HepG2 (cell line): ENCODE results near the gene TTC17. TPM values are rescaled to one million over a fixed set of nuclear protein-coding genes. Genes with fewer than 3 reads are reported as not detected.

Source experiments
- HNF4A ChIP-seq: sonication (generic); formaldehyde crosslinking; IDR thresholded peaks from 2 replicates; pipeline ENCODE4 v1.4.0; 2020; ENCODE audit warnings: missing genetic modification reagents
- MLLT10 ChIP-seq: sonication (generic); formaldehyde crosslinking; IDR thresholded peaks from 2 replicates; pipeline ENCODE4 v1.4.0; 2020; ENCODE audit warnings: missing genetic modification reagents
- NAIF1 ChIP-seq: sonication (generic); formaldehyde crosslinking; IDR thresholded peaks from 2 replicates; pipeline ENCODE4 v1.5.0; 2020; ENCODE audit warnings: mild to moderate bottlenecking, missing genetic modification reagents, borderline replicate concordance
- PLRG1 ChIP-seq: fragments of 450-650 bp; conservative IDR thresholded peaks from 2 replicates; pipeline ENCODE4 v1.6.1; 2016
- RORA ChIP-seq: sonication (generic); formaldehyde crosslinking; IDR thresholded peaks from 2 replicates; pipeline ENCODE4 v1.5.0; 2020; ENCODE audit warnings: mild to moderate bottlenecking, missing genetic modification reagents, moderate library complexity
- SMAD3 ChIP-seq: sonication (generic); formaldehyde crosslinking; IDR thresholded peaks from 2 replicates; pipeline ENCODE4 v1.4.0; 2020; ENCODE audit warnings: missing genetic modification reagents
- SMC3 ChIP-seq: IDR thresholded peaks from 2 replicates; pipeline ENCODE4 v1.6.1; 2011; ENCODE audit warnings: low read length, improper control_type of control experiment
- TBX2 ChIP-seq: sonication (generic); formaldehyde crosslinking; IDR thresholded peaks from 2 replicates; pipeline ENCODE4 v1.5.0; 2020; ENCODE audit warnings: missing genetic modification reagents, mild to moderate bottlenecking, borderline replicate concordance
- TSC22D2 ChIP-seq: sonication (generic); formaldehyde crosslinking; IDR thresholded peaks from 2 replicates; pipeline ENCODE4 v1.5.1; 2020; ENCODE audit warnings: missing genetic modification reagents, mild to moderate bottlenecking, borderline replicate concordance
- YEATS2 ChIP-seq: sonication (generic); formaldehyde crosslinking; IDR thresholded peaks from 2 replicates; pipeline ENCODE4 v1.4.0; 2020; ENCODE audit warnings: missing genetic modification reagents, borderline replicate concordance
- ZNF12 ChIP-seq: sonication (generic); formaldehyde crosslinking; IDR thresholded peaks from 2 replicates; pipeline ENCODE4 v1.5.0; 2020; ENCODE audit warnings: missing genetic modification reagents
- ZNF17 ChIP-seq: sonication (generic); formaldehyde crosslinking; IDR thresholded peaks from 2 replicates; pipeline ENCODE4 v1.5.0; 2020; ENCODE audit warnings: mild to moderate bottlenecking, missing genetic modification reagents
- ZNF33A ChIP-seq: sonication (generic); formaldehyde crosslinking; IDR thresholded peaks from 2 replicates; pipeline ENCODE4 v1.5.1; 2020; ENCODE audit warnings: missing genetic modification reagents, mild to moderate bottlenecking, moderate library complexity, borderline replicate concordance
- ZNF446 ChIP-seq: sonication (generic); formaldehyde crosslinking; IDR thresholded peaks from 2 replicates; pipeline ENCODE4 v1.5.0; 2020; ENCODE audit warnings: mild to moderate bottlenecking, missing genetic modification reagents
- ZNF547 ChIP-seq: sonication (generic); formaldehyde crosslinking; IDR thresholded peaks from 2 replicates; pipeline ENCODE4 v1.5.1; 2020; ENCODE audit warnings: mild to moderate bottlenecking, missing genetic modification reagents
- ZNF563 ChIP-seq: sonication (generic); formaldehyde crosslinking; IDR thresholded peaks from 2 replicates; pipeline ENCODE4 v1.8.0; 2022; ENCODE audit warnings: mild to moderate bottlenecking, moderate library complexity, missing genetic modification reagents
- ZNF790 ChIP-seq: sonication (generic); formaldehyde crosslinking; IDR thresholded peaks from 2 replicates; pipeline ENCODE4 v1.8.0; 2022; ENCODE audit warnings: missing genetic modification reagents, mild to moderate bottlenecking, borderline replicate concordance
- polyA plus RNA-seq, 8 experiments: library from polyadenylated mRNA; depleted of rRNA in 3 of 8; stranded (reverse) in 7 of 8; unstranded in 1 of 8; fragments of >200 nt; fragmentation: Illumina TruSeq in 4 of 8; extraction: Trizol in 4 of 8; gene quantifications; 2 replicates each; pipeline versions ENCODE4 v1.2.1 to v1.2.3, GENCODE V29; 2011 to 2016; ENCODE audit warnings: low read depth in 4 of 8, missing spikeins in 1 of 8, mixed read lengths in 1 of 8; ENCODE audit not compliant: insufficient read depth in 1 of 8
- total RNA-seq, 5 experiments: library from RNA; depleted of rRNA; stranded (reverse); fragments of >200 nt; fragmentation: Illumina TruSeq; extraction: Trizol; gene quantifications; 2 replicates each; pipeline ENCODE4 v1.2.3, GENCODE V29; 2016; ENCODE audit warnings: low read depth in 1 of 5
- TF ChIP-seq, protein P1 (sequence below): sonication (generic); formaldehyde crosslinking; IDR thresholded peaks from 2 replicates; pipeline ENCODE4 v1.4.0; 2020; ENCODE audit warnings: missing genetic modification reagents; ENCODE audit errors: not compliant biosample characterization
- TF ChIP-seq, protein P2 (sequence below): sonication (generic); formaldehyde crosslinking; IDR thresholded peaks from 2 replicates; pipeline ENCODE4 v1.4.0; 2020; ENCODE audit warnings: mild to moderate bottlenecking, missing genetic modification reagents
- TF ChIP-seq, protein P3 (sequence below): sonication (generic); formaldehyde crosslinking; IDR thresholded peaks from 2 replicates; pipeline ENCODE4 v1.4.0; 2020; ENCODE audit warnings: mild to moderate bottlenecking, missing genetic modification reagents
- TF ChIP-seq, protein P4 (sequence below): sonication (generic); formaldehyde crosslinking; IDR thresholded peaks from 2 replicates; pipeline ENCODE4 v1.5.1; 2020; ENCODE audit warnings: missing genetic modification reagents, mild to moderate bottlenecking, borderline replicate concordance
- TF ChIP-seq, protein P5 (sequence below): sonication (generic); formaldehyde crosslinking; IDR thresholded peaks from 2 replicates; pipeline ENCODE4 v1.5.1; 2020; ENCODE audit warnings: missing genetic modification reagents, mild to moderate bottlenecking, borderline replicate concordance

Gene TTC17
- total and polyA plus RNA-seq, 2 of the 13 experiments (the other 11 are each of a cell fraction or from before 2014, with no cell fraction given), result 55.9 to 99.7 TPM

GRCh38 chr11:43311791-43312607, 46.7 kb upstream of the TTC17 start, which contains the start of gene API5 (continued):
- TF ChIP-seq HNF4A (CRISPR knock-in tag) (peak; percentile 26; the same call in 1 of the 2 replicates), TSC22D2 (CRISPR knock-in tag) (no peak), SMC3 (no peak), YEATS2 (CRISPR knock-in tag) (peak; percentile 99), ZNF33A (CRISPR knock-in tag) (no peak), SMAD3 (CRISPR knock-in tag) (peak; percentile 70; the same call in 1 of the 2 replicates), NAIF1 (CRISPR knock-in tag) (peak; percentile 91), ZNF547 (no peak; the same call in 1 of the 2 replicates), PLRG1 (no peak), ZNF790 (CRISPR knock-in tag) (no peak), ZNF12 (CRISPR knock-in tag) (peak; percentile 31; the same call in 1 of the 2 replicates), ZNF563 (CRISPR knock-in tag) (no peak), TBX2 (CRISPR knock-in tag) (peak; percentile 76), ZNF17 (no peak), RORA (CRISPR knock-in tag) (no peak), ZNF446 (CRISPR knock-in tag) (no peak), MLLT10 (no peak)
- TF ChIP-seq, protein P1, sequence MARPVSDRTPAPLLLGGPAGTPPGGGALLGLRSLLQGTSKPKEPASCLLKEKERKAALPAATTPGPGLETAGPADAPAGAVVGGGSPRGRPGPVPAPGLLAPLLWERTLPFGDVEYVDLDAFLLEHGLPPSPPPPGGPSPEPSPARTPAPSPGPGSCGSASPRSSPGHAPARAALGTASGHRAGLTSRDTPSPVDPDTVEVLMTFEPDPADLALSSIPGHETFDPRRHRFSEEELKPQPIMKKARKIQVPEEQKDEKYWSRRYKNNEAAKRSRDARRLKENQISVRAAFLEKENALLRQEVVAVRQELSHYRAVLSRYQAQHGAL (CRISPR knock-in tag), result no peak
- TF ChIP-seq, protein P2, sequence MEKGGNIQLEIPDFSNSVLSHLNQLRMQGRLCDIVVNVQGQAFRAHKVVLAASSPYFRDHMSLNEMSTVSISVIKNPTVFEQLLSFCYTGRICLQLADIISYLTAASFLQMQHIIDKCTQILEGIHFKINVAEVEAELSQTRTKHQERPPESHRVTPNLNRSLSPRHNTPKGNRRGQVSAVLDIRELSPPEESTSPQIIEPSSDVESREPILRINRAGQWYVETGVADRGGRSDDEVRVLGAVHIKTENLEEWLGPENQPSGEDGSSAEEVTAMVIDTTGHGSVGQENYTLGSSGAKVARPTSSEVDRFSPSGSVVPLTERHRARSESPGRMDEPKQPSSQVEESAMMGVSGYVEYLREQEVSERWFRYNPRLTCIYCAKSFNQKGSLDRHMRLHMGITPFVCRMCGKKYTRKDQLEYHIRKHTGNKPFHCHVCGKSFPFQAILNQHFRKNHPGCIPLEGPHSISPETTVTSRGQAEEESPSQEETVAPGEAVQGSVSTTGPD (CRISPR knock-in tag), result no peak
- TF ChIP-seq, protein P3, sequence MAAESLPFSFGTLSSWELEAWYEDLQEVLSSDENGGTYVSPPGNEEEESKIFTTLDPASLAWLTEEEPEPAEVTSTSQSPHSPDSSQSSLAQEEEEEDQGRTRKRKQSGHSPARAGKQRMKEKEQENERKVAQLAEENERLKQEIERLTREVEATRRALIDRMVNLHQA, result no peak
- TF ChIP-seq, protein P4, sequence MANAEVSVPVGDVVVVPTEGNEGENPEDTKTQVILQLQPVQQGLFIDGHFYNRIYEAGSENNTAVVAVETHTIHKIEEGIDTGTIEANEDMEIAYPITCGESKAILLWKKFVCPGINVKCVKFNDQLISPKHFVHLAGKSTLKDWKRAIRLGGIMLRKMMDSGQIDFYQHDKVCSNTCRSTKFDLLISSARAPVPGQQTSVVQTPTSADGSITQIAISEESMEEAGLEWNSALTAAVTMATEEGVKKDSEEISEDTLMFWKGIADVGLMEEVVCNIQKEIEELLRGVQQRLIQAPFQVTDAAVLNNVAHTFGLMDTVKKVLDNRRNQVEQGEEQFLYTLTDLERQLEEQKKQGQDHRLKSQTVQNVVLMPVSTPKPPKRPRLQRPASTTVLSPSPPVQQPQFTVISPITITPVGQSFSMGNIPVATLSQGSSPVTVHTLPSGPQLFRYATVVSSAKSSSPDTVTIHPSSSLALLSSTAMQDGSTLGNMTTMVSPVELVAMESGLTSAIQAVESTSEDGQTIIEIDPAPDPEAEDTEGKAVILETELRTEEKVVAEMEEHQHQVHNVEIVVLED (CRISPR knock-in tag), result peak; percentile 100
- TF ChIP-seq, protein P5, sequence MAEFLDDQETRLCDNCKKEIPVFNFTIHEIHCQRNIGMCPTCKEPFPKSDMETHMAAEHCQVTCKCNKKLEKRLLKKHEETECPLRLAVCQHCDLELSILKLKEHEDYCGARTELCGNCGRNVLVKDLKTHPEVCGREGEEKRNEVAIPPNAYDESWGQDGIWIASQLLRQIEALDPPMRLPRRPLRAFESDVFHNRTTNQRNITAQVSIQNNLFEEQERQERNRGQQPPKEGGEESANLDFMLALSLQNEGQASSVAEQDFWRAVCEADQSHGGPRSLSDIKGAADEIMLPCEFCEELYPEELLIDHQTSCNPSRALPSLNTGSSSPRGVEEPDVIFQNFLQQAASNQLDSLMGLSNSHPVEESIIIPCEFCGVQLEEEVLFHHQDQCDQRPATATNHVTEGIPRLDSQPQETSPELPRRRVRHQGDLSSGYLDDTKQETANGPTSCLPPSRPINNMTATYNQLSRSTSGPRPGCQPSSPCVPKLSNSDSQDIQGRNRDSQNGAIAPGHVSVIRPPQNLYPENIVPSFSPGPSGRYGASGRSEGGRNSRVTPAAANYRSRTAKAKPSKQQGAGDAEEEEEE (CRISPR knock-in tag), result no peak
